HG02943 (cell line): ENCODE measurements around the gene MMP19.

Source experiments
- ATAC-seq: cut with Tn5 transposase; IDR thresholded peaks from one replicate; pipeline ENCODE4 v1.9.1; 2021; ENCODE audit warnings: mild to moderate bottlenecking, low read depth, moderate library complexity; ENCODE audit not compliant: unreplicated experiment

Gene MMP19

DNA sequence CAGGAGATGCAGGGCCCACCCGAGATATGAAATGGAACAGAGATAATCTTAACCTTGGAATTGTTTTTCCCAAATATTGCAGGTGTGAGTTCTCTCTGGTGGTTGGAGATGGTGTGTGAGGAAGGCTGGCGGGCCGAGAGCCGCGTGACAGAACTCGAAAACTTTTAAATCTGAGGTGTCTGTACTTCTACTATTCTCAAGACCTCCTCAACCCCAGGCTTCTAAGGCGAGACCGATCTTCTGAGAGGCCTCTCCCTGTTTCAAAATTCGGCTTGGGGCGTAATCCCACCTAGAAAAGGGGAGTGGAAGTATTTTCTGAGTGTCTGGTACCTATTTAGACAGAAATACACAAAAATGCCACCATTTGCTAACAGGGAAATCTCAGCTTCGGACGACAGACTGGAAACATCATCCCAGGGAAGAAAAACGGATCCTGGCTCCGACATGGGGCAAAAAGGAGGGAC lies 25.8 kb downstream of the MMP19 start:
- ATAC-seq, result no peak

GRCh38 chr12:55815473-55815872 lies 27.3 kb downstream of the MMP19 start:
- no peak for ATAC-seq

GRCh38 chr12:55814257-55814656 lies 28.5 kb downstream of the MMP19 start:
- ATAC-seq, result no peak

DNA sequence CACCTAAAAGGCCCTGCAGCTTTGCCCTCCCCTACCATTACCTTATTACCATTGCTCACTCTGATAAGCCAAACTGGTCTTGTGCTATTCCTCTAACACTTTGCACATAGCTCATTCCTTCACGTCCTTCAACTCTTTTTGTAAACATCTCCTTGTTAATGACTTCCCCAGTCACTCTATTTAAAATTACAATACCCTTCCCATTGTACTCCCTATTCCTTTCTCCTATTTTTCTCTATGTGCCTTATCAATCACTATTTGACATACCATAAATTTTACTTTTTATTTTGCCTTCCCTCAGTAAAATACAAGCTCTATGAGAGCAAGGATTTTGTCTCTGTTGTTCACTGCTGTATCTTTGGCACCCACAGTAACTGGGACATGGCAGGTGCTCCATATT lies 30.6 kb downstream of the MMP19 start:
- ATAC-seq, result no peak

GRCh38 chr12:55809274-55809673 lies 33.5 kb downstream of the MMP19 start:
- no peak for ATAC-seq

- no peak for ATAC-seq
These were observed 35.8 kb downstream of the MMP19 start for GRCh38 chr12:55806982-55807381.

- ATAC-seq, result no peak
These were observed 45.2 kb downstream of the MMP19 start for GRCh38 chr12:55797550-55797949.

GRCh38 chr12:55797068-55797467 lies 45.7 kb downstream of the MMP19 start:
- ATAC-seq, result no peak

GRCh38 chr12:55795950-55796349 lies 46.8 kb downstream of the MMP19 start:
- no peak for ATAC-seq

GRCh38 chr12:55789893-55790292 lies 52.8 kb downstream of the MMP19 start:
- ATAC-seq, result no peak

GRCh38 chr12:55789171-55789570 lies 53.6 kb downstream of the MMP19 start:
- no peak for ATAC-seq

DNA sequence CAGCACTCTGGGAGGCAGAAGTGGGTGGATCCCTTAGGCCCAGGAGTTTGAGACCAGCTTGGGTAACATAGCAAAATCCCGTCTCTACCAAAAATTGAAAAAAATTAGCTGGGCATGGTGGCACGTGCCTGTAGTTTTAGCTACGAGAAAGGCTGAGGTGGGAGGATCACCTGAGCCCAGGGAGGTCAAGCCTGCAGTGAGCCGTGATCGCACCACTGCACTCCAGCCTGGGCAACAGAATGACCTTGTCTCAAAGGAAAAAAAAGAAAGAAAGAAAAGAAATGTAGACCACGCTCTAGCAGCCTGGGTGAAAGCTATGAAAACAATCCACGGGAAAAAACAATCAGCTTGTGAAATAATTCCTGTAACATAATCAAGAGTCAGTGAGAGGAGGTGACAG lies 54.2 kb downstream of the MMP19 start:
- no peak for ATAC-seq
